Right atrium auricular region (tissue), 2 donors: ENCODE results near the gene ASAP2. TPM values are rescaled to one million over a fixed set of nuclear protein-coding genes. Genes with fewer than 3 reads are reported as not detected.

Source experiments
- DNase-seq: peaks from one replicate; pipeline ENCODE4 v3.0.0-alpha.2; 2019; ENCODE audit warnings: low spot score
- H3K27ac ChIP-seq, 2 donors: fragments of 200-600 bp; sonication (generic); 1 replicate in 1 of 2; 2 replicates in 1 of 2; pipeline ENCODE4 v1.5.1; 2016 to 2019
- H3K27me3 ChIP-seq, 2 donors: fragments of 200-600 bp; sonication (generic); one replicate each; pipeline versions ENCODE4 v1.5.1 to v1.6.0; 2017 to 2019
- H3K36me3 ChIP-seq: fragments of 200-600 bp; sonication (generic); one replicate; pipeline ENCODE4 v1.5.1; 2016
- H3K4me1 ChIP-seq, 2 donors: fragments of 200-600 bp; sonication (generic); one replicate each; pipeline versions ENCODE4 v1.5.1 to v1.6.0; 2017 to 2019
- H3K4me3 ChIP-seq, 2 donors: fragments of 200-600 bp; sonication (generic); 1 replicate in 1 of 2; 2 replicates in 1 of 2; pipeline ENCODE4 v1.5.1; 2017 to 2019; ENCODE audit warnings: mild to moderate bottlenecking in 1 of 2, moderate library complexity in 1 of 2
- H3K9me3 ChIP-seq, 2 donors: fragments of 200-600 bp; sonication (generic); one replicate each; pipeline ENCODE4 v1.5.1; 2019
- total RNA-seq, 2 donors: library from RNA; depleted of rRNA; stranded (reverse); fragments of >200 nt; gene quantifications; one replicate each; pipeline ENCODE4 v1.1.0, GENCODE V29; 2016
- TF ChIP-seq, protein P1 (sequence below), 2 donors: fragments of 200-600 bp; sonication (generic); IDR thresholded peaks; one replicate each; pipeline ENCODE4 v1.5.1; 2019; ENCODE audit warnings: antibody characterized with exemption in 2 of 2

Gene ASAP2
- total RNA-seq, 2 donors from 2014 or later, result 13.2 to 20.3 TPM

DNA sequence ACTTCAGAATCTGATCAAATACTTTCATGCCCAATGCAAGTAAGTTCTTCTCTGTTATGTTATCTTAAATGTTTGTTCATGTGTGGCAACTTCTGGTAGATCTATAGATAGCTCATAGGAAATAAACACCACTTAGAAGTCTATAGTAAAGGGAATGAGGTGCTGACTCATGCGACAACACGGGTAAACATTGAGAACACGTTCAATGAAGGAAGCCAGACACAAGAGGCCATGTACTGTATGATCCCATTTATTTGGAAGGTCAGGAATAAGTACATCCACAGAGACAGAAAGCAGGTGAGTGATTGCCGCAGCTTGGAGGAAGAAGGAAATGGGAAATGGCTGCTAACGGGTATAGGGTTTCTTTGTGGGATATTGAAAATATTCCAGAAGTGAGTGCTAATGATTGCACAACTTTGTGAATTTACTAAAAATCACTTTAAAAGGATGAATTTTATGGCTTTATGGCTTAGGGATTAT is 121.3 kb downstream of the ASAP2 start:
- Histone ChIP-seq H3K9me3 (no peaks in the 10 kb centered on the region), H3K27me3 (no peaks in the 10 kb centered on the region), H3K4me1 (peaks cover 0 to 34% of the 10 kb centered on the region in 2 donors), H3K27ac (no peak overlapping the region), H3K36me3 (peaks cover 20% of the 10 kb centered on the region), H3K4me3 (no peak overlapping the region)
- no peak for DNase-seq
- TF ChIP-seq, protein P1, sequence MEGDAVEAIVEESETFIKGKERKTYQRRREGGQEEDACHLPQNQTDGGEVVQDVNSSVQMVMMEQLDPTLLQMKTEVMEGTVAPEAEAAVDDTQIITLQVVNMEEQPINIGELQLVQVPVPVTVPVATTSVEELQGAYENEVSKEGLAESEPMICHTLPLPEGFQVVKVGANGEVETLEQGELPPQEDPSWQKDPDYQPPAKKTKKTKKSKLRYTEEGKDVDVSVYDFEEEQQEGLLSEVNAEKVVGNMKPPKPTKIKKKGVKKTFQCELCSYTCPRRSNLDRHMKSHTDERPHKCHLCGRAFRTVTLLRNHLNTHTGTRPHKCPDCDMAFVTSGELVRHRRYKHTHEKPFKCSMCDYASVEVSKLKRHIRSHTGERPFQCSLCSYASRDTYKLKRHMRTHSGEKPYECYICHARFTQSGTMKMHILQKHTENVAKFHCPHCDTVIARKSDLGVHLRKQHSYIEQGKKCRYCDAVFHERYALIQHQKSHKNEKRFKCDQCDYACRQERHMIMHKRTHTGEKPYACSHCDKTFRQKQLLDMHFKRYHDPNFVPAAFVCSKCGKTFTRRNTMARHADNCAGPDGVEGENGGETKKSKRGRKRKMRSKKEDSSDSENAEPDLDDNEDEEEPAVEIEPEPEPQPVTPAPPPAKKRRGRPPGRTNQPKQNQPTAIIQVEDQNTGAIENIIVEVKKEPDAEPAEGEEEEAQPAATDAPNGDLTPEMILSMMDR (IDR thresholded peaks at IDR 0.05), result no peak

DNA sequence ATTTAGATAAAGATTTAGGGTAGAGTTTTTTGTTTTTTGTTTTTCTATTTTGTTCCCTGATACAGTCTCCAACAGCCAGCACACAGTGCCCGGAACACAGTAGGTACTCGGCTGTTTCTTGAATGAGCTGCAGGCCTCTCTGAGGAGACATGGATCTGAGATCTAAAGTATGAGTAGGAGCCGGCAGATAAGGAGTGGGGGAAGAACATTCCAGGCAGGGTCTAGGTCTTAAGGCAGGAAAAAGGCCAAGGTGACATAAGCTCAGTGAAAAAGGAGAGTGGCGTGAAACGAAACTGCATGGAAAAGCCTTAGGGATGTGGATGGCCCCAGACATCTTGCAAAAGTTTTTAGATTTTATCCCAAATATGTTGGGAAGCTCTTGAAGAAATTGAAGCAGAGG is 122.3 kb downstream of the ASAP2 start:
- Histone ChIP-seq H3K4me3 (no peak overlapping the region), H3K4me1 (peaks cover 0 to 34% of the 10 kb centered on the region in 2 donors), H3K27ac (peak overlapping the region in 1 of 2 donors; percentile 1), H3K9me3 (no peaks in the 10 kb centered on the region), H3K36me3 (peaks cover 11% of the 10 kb centered on the region), H3K27me3 (no peaks in the 10 kb centered on the region)
- TF ChIP-seq, protein P1 (IDR thresholded peaks at IDR 0.05), result no peak
- DNase-seq, result no peak

DNA sequence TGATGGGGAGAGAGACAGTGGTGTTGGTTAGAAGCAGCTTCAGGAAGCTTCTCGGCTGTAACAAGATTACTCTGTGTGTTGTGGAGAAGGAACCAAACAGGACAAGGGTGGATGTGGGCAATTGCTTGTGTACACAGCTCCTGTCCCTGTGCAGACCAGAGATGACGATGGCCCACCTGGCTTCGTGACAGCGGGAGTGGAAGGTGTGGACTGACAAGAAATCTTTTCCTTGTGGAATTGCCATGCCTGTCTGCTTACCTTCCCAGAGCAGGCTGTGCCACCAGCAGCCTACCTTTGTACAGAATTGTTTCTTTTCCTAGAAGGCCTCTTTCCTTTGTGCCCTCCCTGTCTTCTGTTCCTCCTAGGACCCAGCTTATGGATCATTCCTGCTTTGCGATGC is 122.9 kb downstream of the ASAP2 start:
- H3K27ac ChIP-seq, result peak overlapping the region in 1 of 2 donors; percentile 1
- peaks cover 5% of the 10 kb centered on the region for H3K36me3 ChIP-seq
- H3K4me1 ChIP-seq, result peaks cover 0 to 34% of the 10 kb centered on the region in 2 donors
- H3K27me3 ChIP-seq, result no peaks in the 10 kb centered on the region
- TF ChIP-seq, protein P1 (IDR thresholded peaks at IDR 0.05), result no peak
- no peaks in the 10 kb centered on the region for H3K9me3 ChIP-seq
- no peak overlapping the region for H3K4me3 ChIP-seq
- DNase-seq, result no peak

DNA sequence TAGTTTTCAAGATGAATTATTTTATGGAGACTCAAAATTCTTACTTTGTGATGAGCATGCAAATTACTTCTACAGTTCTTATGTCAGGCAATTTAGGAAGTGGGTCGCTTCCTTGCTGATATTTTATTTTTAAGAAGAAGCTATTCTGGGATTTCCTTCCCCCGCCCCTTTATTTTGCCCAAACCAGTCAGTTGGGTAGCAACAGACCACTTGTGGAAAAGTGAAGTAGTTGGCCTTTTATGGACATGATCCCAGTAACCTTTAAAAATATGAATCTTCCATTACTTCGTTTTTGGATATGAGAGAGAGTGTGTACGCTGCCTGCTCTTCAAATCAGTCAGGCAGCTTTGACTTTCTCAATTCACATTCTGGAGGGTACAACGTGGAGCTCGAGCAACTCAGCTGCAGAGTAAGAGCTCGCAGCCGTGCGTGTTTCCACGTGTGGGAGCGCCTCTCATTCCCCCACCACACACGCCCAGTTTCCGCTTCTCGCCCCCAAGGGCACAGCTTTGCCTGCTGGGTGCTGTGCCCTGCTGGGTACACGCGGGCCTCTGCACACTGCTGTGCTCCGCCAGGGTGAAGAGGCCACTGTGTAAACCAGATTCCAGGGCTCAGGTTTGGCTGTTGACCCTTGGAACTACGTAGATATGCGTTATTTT is 124.1 kb downstream of the ASAP2 start:
- peak overlapping the region in 1 of 2 donors; percentile 19 for H3K27ac ChIP-seq
- H3K4me1 ChIP-seq, result peaks cover 0 to 34% of the 10 kb centered on the region in 2 donors

DNA sequence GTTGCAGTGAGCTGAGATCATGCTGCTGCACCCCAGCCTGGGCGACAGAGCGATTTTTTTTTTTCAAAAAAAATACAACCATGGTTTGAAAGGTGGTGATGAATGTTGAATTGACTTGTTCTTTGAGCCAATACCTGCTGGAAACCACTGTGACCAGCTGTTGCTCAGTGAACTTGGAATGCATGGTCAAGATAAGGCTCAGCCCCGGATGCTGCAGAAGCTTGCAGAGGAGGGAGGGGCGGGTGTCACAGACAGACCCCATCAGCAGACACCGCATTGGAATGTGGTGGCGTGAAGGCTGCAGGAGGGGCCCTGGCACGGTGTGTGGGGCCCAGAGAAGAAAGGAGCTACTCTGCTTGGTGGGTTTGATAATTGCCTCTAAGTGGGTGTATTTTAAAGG is 125.1 kb downstream of the ASAP2 start:
- Histone ChIP-seq H3K27me3 (no peaks in the 10 kb centered on the region), H3K9me3 (no peaks in the 10 kb centered on the region), H3K4me1 (peaks cover 0 to 38% of the 10 kb centered on the region in 2 donors), H3K27ac (peak overlapping the region in 1 of 2 donors; percentile 19), H3K36me3 (peaks cover 8% of the 10 kb centered on the region), H3K4me3 (no peak overlapping the region)
- TF ChIP-seq, protein P1 (IDR thresholded peaks at IDR 0.05), result no peak
- no peak for DNase-seq

More for the DNA sequence above, 124.1 kb downstream of the ASAP2 start:
- no peaks in the 10 kb centered on the region for H3K9me3 ChIP-seq
- H3K4me3 ChIP-seq, result no peak overlapping the region
- no peaks in the 10 kb centered on the region for H3K27me3 ChIP-seq
- no peak for DNase-seq
- peaks cover 8% of the 10 kb centered on the region for H3K36me3 ChIP-seq
- TF ChIP-seq, protein P1 (IDR thresholded peaks at IDR 0.05), result no peak
